Activated CD8-positive, alpha-beta memory T cell treated with anti-CD3 and anti-CD28 coated beads for 4 hours (primary cell): ENCODE measurements around the gene LUC7L2.
"Not testable (repeated sequence)": the region's sequence is repeated elsewhere in the genome, so short reads cannot be mapped to it uniquely, and the experiment has no call there.

Experiments used
- DNase-seq, 2 donors: peaks; one replicate each; pipeline ENCODE4 v3.0.0-alpha.2; 2020; ENCODE audit warnings: low read depth in 2 of 2

The LUC7L2 gene

DNA sequence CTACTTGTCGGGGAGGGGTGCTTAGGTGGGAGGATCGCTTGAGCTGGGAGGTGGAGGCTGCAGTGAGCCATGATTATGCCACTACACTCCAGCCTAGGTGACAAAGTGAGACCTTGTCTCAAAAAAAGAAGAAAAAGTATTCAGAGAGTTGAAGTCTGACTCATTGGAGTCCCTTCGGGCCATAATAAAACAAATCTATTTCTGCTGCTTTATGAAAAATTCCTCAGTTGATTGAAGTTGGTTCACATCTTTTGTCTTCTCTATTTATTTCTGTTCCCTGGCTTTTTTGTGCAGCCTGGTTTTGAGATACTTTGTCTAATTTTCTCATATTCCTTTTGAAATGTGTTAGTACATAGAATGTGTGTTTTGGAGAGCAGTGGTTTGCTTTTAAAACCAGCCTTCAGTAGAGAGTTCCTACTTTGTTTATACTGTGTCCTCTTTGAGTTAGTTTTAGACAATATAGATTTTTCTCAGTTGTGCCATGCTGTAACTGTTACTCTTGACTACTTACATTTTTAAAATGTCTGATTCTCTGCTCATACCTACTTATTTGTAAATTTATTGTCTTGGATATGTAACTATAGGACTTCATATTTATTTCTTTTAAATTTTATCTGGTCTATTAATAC is 36.7 kb downstream of the LUC7L2 start:
- no peak for DNase-seq

DNA sequence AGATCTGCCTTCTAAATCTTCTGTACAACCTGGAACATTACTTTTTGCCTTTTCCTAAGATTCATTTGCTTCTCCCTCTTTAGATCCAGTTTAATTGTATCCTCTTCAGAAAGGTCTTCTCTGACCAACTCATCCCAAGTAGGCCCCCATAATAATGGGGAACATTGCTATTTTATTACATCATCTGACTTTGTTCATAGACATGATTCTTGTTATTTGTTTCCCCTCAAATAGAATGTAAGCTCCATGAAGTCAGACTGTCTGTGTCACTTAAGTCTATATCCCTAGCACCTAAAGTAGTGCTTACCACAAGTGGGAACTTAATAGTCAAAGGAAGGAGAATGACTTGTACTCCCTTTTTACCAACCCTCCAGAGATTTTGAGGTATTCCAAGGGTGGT is 37.5 kb downstream of the LUC7L2 start:
- no peak for DNase-seq

DNA sequence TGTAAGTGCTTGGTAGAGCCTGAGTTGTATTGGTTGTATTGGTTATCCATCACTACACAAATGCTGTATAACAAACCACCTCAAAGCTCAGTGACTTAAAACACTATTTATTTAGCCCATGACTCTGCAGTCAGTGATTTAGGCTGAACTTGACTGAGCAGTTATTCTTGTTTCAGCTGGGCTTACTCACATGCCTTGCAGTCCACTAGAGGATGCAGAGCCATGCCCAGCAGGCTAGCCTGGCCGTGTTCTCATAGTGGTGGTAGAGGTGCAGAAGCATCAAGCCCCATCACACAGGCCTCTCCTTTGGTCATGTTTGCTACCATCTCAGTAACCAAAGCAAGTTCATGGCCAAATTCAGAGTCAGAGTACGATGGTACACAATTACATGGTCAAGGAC is 43.9 kb downstream of the LUC7L2 start:
- no peak for DNase-seq

DNA sequence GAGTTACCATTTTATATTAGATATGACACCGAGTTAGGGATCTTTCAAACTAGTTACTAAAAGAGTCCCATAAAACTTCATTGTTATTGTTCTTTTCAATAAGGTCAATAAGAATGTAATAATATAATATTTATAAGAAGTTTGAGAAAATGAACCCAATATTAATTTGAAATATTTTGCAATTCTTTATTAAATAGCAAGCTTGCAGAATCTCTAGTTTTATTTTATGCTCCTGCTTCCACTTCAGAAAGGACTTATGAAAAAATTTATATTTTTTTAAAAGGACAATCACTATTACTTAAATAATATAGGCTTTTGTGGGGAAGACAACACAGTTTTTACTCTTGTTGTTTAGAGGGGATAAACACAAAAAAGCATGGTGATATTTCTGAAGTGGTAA is 47.9 kb downstream of the LUC7L2 start:
- DNase-seq, result no peak

DNA sequence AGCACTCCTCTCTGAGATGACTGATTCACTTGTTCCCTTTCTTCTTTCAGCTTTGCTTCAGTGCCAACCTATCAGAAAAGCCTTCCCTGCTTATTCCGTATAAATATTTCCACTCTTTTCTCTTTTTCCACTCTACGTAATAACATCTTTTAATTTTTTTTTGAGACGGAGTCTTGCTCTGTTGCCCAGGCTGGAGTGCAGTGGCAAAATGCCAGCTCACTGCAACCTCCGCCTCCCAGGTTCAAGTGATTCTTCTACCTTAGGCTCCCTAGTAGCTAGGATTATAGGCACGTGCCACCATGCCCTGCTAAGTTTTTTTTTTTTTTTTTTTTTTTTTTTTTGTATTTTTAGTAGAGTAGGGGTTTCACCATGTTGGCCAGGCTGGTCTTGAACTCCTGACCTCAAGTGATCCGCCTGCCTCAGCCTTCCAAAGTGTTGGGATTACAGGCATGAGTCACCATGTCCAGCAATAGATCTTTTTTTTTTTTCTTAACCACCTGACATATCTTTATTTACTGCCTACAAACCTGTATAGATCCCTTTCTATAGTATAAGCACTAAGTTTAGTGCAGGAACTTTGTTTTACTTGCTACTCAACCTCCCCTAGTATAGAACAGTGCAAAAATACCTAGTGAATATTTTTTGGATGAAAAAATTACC is 55.2 kb downstream of the LUC7L2 start:
- DNase-seq, result not testable (repeated sequence)

DNA sequence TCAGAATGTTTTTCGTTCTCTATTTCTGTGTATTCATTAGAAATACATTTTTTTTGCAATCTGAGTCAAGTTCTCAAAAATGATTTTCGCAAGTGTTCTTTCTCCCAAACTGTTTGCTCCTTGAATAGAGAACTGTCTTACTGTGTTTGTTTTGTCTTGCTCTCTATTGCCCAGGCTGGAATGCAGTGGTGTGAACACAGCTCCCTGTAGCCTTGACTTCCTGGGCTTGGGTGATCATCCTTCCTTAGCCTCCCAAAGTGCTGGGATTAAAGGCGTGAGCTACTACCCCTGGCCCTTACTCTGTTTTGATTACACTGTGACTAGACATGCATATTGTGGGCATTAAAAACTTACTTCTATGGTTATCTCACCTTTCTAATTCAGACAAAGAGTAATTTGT is 56.7 kb downstream of the LUC7L2 start:
- no peak for DNase-seq

DNA sequence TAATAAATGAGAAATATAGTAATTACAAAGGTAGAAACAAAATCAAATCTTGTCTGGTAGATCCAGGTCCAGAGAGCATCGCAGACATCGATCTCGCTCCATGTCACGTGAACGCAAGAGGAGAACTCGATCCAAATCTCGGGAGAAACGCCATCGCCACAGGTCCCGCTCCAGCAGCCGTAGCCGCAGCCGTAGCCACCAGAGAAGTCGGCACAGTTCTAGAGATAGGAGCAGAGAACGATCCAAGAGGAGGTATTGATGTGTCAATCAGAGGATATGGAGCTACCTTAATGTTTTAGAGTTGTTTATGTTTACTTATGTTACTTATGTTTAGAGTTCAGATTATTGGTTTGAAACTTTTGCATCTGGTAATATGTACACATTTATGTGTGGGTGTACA is 57.8 kb downstream of the LUC7L2 start:
- no peak for DNase-seq

DNA sequence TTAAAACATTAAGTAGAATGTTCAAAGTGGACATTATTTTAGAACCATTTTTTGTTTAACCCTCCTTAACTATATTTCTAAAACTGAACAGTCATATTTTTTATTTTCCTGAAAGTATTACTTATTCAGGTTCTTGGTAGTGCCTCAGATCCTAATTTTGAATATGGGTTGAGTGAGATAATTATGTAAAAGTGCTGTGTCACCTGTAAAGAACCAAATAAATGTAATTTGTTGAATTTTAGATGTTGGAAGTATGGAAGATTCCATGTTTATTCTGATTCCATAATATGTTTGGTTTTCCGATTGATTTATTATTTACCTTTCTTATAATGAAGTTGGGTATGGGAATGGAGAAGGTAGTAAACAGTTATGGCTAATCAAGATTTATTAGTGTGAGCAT is 61.4 kb downstream of the LUC7L2 start:
- no peak for DNase-seq

DNA sequence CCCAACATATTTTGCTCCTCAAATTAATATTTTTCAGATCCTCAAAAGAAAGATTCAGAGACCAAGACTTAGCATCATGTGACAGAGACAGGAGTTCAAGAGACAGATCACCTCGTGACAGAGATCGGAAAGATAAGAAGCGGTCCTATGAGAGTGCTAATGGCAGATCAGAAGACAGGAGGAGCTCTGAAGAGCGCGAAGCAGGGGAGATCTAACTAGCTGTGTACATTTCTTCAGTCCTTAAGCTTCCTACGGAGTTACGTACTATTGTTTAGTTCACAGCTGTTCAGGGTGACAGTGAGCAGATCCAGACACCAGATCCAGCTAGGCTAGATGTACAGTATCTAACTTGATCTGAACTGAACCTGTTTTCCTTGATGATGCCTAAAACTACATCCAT is 62.4 kb downstream of the LUC7L2 start:
- no peak for DNase-seq

DNA sequence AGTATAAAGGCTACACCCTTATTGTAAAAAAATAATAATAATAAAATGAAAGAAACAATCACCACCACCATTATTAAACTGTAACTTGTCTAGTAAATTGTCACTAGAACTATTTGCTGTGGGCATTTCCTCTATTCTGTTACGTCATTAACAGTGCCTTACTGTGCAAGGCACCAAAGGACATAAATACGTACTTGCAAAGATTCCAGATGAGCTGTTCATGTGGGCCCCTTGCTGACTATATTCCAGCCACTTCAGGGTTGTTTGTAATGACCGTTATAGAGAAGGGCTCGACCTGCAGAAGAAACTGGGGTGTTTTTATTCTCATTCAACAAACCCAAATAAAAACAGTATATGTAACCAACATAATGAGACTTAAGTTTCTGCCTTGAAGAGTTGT is 63.4 kb downstream of the LUC7L2 start:
- no peak for DNase-seq

DNA sequence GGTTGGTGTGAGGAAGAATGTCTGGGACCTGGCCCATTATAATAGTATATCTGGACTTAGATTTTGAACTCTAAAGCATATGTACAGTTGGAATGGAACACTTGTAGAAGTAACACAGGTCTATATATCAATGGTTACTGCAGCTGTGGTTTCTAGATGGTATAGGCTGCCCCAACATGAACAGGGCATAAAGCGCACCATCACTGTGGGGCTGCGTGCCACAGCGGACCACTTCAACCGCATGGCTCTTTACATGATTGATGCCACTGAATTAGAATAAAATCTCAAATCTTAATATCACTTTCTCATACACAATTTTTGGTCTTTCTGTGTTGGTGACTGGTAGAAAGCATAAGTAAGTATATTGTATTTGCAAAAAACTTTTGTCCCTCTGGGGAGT is 64.3 kb downstream of the LUC7L2 start:
- no peak for DNase-seq

DNA sequence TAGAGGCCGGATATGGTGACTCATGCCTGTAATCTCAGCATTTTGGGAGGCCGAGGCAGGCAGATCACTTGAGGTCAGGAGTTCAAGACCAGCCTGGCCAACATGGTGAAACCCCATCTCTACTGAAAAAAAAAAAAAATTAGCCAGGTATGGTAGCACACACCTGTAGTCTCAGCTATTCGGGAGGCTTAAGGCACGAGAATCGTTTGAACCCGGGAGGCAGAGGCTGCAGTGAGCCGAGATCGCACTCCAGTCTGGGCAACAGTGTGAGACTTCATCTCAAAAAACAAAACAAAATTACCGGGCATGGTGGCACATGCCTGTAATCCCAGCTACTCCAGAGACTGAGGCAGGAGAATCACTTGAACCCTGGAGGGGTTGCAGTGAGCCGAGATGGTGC is 66.0 kb downstream of the LUC7L2 start:
- not testable (repeated sequence) for DNase-seq

DNA sequence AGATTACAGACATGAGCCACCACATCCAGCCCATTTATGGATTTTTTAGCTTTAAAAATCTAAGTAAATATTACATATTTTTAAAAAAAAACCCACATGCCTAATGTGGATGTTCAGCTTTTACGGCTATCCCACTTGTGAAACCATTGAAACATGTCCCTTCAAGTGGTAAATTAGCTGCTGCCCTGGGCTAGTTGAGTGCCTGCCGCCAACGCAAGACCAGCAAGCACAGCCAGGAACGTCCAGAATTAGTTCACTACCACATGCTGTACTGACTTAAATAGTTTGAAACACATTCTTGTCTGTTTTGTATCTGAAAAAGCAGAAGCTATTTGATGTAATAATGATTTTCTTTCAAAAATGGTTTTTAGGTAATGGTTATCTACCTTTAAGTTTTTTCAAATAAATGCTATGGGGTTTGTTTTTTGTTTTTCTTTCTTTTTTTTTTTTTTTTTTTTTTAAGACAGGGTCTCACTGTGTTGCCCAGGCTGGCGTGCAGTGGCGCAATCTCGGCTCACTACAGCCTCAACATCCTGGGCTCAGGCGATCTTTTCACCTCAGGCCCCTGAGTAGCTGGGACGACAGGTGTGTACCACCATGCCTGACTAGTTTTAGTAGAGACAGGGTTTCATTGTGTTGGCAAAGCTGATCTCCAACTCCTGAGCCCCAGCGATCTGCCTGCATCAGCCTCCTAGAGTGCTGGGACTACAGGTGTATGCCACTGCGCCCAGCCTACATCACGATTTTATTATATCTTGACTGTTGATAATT is 66.7 kb downstream of the LUC7L2 start:
- no peak for DNase-seq

DNA sequence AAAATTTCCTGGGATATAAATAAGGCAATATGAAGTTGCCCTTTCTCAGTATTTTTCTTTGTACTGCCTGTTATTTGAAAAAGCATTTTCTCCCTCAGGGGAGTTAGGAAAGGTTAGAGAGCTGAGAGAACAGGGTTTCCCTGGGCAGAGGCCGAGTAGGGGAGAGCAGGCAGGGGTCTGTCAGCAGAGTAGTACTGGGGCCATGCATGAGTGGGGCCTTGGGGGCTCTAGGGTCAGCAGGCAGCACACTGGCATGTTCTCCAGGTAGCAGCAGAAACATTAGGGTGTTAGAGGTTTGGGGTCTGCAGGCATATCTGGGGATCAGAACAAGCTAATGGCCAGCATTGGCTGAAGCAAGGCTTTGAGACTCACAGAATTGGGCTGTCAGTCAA is 67.3 kb downstream of the LUC7L2 start:
- no peak for DNase-seq

DNA sequence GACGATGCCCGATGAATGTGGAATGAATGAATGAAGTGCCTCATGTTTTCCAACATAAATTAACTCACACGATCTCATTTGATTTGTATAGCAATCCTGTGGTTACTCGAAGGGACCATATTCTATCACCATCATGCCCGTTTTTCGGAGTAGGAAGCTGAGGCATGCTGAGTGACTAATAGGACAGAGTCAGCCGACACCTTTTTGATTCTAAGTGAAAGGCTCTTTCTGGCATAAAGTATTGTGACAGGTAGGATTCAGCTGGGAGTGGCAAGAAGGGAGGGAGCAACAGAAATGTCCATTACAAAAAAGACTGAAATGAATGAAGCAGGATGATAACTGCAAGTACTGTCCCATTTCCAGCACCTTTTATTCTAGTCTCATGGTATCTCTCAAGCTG is 68.1 kb downstream of the LUC7L2 start:
- no peak for DNase-seq

DNA sequence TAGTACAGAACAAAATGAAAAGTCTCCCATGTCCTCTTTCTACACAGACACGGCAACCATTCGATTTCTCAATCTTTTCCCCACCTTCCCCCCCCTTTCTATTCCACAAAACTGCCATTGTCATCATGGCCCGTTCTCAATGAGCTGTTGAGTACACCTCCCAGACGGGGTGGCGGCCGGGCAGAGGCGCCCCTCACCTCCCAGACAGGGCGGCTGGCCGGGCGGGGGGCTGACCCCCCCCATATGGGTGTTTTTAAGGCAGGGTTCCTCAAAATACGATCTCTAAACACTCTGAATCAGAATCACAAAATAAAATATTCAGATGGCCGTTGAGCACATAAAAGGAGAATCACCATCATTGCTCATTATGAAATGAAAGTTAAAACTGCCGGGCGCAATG is 70.0 kb downstream of the LUC7L2 start:
- not testable (repeated sequence) for DNase-seq

DNA sequence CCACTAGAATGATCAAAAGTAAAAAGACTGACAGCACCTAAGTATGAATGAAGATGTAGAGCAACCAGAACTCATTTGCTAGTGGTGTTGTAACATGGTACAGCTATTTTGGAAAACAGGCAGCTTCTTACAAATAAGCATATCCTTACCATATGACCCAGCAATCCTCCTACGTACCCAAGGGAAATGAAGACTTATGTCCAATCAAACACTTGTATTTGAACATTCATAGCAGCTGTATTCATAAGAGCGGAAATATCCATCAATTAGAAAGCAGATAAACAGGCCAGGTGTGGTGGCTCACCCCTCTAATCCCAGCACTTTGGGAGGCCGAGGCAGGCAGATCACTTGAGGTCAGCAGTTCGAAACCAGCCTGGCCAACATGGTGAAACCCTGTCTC is 70.7 kb downstream of the LUC7L2 start:
- no peak for DNase-seq

DNA sequence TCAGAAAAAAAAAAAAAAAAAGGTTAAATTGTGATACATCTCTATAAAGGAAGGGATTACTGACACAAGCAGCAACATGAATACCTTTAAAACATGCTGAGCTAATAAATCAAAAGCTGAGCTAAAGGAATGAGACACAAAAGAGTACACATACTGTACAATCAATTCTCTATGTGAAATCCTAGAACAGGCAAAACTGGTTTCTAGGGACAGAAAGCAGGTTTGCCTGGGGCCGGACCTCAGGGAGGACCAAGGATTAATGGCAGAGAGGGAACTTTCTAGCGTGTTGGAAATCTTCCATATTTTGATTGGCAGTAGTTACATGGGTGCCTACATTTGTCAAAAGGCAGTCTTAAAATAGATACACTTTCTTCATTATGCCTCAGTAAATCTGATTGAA is 71.3 kb downstream of the LUC7L2 start:
- no peak for DNase-seq

DNA sequence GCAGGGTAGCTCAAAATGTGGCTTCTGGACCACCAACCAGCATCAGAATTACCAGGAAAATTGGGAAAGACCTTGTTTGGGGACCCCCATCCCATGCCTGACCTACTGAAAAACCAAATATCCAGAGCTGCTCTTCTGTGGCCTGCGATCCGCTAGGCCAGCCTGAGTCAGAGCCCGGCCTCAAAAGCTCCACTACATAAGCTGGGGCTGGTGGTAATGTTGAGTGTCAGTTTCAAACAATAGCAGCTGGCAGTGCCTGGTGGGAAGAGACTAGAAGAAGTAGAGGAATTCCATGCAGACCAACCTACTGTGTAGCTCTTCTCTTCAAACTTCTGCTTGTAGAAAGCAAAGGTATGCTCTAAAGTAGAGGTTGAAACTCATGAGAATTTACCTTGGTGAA is 71.8 kb downstream of the LUC7L2 start:
- no peak for DNase-seq

DNA sequence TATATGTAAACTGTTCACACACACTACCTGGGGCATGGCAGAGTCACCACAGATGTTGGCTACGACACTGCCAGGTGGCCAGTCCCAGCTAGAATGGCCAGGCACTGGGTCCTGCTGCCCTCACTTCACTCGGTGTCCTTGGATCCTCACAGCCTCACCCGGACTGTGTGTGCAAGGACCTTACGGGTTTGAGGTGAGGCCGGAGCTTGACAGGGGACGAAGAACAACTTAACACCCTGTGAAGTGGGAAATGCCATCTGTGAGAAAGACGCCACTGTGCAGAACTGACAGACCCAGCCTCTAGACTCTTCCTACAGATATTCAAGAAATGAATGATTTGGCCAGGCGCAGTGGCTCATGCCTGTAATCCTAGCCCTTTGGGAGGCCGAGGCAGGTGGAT is 77.1 kb downstream of the LUC7L2 start:
- no peak for DNase-seq

DNA sequence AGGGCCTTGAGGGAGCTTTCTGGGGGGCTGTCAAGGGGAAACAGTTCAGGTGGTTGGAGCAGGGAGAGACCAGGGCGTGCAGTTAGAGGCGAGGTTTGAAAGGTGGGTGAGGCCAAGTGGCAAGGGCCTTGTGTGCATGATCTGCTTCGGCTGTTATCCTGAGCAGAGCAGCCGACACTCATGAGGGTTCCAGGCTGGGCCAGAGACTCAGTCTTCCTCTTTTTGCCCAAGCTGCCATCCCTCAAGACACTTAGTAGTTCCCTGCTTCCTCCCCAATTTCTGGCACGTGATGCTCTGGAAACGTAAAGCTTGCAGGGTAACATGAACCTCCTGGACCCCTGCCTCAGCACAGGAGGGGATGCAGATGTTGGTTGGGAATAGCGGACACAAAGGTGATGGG is 79.7 kb downstream of the LUC7L2 start:
- DNase-seq, result no peak

DNA sequence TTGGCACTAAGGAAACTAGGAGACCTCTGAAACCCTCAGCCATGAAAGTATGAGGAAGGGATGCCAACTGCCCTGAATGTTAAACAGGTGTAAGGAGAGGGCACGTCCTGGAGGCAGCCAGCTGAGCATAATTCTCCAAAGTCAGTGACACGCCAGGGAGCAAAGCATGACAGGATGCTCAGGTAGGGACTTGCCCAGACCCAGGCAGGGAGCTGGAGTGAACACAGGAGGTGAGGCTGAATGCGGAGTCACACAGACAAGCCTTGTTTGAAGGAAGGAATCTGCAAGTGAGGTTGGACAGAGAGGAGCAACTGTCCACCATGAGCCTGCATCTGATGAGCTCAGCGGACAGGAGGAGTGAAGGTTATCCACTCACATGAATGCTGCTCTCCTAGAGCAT is 82.3 kb downstream of the LUC7L2 start:
- no peak for DNase-seq
